DMS 273 (cell line): ENCODE measurements around the gene RNF145.
"Not testable (repeated sequence)": the region's sequence is repeated elsewhere in the genome, so short reads cannot be mapped to it uniquely, and the experiment has no call there.

Experiments used
- DNase-seq: peaks from one replicate; lab custom pipeline; 2025; ENCODE audit not compliant: unreplicated experiment; lab: John Stamatoyannopoulos, UW

RNF145 gene

GRCh38 chr5:159161361-159162214 is 47.8 kb downstream of the RNF145 start:
- no peak for DNase-seq

GRCh38 chr5:159158553-159159091 is 50.7 kb downstream of the RNF145 start:
- DNase-seq, result not testable (repeated sequence)

- DNase-seq, result no peak
These were observed 51.8 kb downstream of the RNF145 start for GRCh38 chr5:159157552-159157951.

DNA sequence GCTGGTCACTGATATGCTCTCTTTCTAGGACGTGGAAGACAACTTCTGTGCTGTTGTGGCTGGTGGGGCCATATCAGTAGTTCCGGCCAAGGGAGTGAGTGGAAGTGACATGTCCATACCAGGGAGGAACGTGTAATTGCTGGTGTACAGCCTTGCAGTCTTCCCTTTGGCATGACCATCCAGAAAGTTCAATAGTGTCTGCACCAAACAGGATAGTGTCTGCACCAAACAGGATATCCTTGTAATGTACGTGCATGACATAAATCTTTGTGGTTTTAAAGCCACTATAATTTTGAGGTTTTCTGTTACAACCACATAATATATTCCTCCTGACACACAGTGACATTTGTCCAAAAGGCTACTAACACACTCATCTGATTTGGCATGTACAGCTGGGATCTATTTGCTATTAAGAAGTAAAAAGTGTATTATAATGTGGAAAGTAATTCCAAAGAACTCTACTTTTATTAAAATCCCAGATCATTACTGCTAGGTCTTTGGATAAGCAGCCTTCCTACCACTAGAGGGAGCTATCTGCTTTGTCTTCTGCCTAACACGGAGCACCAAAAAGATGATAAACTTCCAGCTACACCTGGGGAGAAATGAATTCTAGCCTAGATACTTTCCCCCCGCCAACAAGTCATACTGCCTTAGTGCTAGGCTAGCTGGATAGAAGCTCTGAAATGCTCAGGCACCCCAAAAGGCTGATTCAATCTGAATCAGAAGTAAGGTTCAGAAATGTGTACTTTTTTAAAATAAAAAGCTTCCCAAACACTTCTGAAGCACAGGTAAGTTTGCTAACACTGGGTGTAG is 52.7 kb downstream of the RNF145 start:
- peak; percentile 83 for DNase-seq

- no peak for DNase-seq
These were observed 53.4 kb downstream of the RNF145 start for GRCh38 chr5:159155960-159156359.

GRCh38 chr5:159152876-159153275 is 56.5 kb downstream of the RNF145 start:
- no peak for DNase-seq

DNA sequence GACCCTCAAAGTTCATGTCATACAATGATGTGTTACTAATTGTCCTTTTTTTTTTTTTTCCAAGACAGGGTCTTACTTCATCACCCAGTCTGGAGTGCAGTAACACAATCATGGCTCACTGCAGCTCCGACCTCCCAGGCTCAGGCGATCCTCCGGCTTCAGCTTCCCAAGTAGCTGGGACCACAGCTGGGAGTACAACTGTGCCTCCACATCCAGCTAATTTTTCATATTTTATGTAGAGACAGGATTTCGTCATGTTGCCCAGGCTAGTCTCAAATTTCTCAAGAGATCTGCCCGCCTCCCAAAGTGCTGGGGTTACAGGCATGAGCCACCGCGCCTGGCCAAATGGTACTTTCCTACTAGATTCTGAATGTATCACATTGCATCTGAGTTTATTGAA is 60.3 kb downstream of the RNF145 start:
- no peak for DNase-seq

DNA sequence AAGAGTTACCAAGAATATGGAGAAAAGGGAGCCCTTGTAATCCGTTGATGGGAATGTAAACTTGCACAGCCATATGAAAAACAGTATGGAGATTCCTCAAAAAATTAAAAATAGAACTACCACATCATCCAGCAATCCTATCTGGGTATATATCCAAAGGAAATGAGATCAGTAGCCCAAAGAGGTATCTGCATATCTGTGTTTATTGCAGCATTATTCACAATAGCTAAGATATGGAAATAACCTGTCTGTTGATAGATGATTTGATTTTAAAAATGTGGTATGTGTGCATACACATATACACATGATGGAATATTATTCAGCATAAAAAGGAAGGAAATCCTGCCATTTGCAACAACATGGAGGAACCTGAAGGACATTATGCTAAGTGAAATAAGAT is 61.4 kb downstream of the RNF145 start:
- DNase-seq, result no peak

DNA sequence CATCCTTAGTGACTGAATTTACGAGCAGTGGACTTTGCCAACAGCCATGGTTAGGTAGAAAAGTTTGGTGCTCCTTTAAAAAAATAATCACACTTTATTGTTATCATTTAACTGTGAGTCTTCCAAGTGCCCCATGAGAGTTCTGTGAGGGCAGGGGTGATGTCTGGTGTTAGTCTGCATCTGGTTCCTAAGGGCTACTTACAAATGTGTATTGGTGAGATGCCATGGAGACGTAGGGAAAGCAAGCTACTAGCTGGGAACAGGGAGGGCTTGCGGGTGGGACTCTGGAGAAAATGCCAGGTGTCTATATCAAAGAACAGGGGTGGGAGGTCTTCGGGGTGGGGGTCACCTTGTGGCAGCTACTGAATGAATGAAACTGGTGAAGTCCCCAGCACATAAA is 62.5 kb downstream of the RNF145 start:
- no peak for DNase-seq

DNA sequence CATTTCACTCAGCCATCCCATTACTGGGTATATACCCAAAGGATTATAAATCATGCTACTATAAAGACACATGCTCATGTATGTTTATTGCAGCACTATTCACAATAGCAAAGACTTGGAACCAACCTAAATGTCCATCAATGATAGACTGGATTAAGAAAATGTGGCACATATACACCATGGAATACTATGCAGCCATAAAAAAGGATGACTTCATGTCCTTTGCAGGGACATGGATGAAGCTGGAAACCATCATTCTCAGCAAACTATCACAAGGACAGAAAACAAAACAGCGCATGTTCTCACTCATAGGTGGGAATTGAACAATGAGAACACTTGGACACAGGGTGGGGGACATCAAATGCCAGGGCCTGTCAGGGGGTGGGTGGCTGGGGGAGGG is 64.2 kb downstream of the RNF145 start:
- DNase-seq, result not testable (repeated sequence)

DNA sequence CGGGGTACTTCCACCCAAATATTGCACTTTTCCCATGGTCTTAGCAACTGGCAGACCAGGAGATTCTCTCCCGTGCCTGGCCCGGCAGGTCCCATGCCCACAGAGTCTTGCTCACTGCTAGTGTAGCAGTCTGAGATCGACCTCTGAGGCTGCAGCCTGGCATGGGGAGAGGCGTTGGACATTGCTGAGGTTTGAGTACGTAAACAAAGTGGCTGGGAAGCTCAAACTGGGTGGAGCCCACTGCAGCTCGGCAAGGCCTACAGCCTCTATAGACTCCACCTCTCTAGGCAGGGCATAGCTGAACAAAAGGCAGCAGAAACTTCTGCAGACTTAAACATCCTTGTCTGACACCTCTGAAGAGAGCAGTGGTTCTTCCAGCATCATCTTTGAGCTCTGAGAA is 69.6 kb downstream of the RNF145 start:
- DNase-seq, result no peak

DNA sequence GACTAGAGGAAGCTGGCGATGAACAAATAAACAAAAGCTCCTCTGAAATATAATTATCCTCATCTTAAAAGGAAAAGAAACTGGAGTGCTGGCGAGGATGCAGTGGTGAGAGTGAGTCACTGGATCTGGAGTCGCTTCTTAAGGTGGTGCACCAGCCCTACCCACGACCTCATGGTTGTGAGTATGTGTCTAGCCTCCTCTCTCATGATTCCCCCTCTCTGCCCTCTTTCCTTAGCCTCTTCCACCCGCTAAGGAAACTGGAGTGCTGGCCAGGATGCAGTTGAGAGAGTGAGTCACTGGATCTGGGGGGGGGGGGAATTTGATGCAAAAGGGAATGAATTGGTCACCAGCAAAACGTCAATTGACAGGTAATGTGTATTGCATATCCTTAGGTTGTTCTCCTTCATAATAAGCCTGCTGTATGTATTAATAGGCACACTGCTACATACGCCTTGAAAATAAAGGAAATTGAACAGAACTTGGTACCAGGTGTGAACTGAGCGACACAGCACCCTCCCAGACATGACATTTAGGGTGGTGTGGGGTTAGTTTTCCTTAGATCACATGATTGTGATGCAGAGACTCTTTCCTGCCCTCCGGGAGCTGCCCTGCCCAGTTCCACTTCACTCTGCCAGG is 73.3 kb downstream of the RNF145 start:
- no peak for DNase-seq

DNA sequence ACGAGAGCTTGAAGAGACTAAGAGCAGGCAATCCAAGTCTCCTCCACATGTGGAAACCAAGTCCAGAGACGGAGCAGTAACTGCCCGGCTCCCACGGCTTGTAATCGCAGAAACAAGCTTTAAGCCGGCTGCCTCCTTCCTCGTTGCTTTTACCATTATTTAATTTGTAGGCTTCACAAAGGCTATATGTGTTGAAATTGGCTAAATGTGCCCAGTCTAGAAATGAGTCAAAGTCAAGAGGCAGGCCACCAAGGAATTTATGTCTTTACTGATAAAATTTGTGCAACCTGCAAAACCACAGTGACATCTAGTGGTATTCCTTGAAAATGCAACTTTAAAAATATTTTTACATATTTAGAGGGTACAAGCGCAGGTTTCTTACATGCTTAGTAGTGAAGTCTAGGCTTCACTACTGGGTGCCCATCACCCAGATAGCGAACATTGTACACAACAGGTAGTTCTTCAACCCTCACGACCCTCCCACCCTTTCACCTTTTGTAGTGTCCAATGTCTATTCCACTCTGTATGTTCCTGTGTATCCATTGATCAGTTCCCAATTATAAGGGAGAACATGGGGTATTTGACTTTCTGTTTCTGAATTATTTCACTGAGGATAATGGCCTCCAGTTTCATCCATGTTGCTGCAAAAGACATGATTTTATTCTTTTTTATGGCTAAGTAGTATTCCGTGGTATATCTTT is 76.2 kb downstream of the RNF145 start:
- peak; percentile 76 for DNase-seq

DNA sequence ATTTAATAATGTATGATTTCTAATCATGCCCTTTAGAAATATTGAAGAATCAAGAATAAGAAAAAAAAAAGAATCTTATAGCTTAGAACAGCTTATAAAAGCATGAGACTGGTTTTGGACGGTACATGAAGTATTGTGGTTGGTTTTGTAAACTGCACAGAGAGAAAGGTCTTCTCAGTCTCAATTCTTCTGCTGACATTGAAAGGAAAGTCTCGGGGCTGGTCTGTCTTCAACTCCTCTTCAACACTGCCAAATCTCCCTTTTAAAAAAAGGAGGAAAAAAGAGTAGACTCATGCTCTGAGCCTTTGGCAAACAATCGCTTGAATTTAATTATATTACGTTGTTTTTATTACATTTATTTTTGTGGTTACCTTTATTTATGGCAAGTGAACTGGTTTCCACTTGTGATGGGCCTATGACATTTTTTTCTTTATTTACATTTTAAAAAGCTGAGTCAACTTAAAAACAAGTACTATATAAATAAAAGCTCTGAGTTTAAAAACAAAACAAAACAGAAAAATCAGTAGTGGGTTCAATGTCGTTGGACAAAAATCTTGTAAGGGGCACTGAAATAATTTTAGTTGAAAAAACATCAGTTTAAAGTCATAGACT is 76.8 kb downstream of the RNF145 start:
- DNase-seq, result no peak

DNA sequence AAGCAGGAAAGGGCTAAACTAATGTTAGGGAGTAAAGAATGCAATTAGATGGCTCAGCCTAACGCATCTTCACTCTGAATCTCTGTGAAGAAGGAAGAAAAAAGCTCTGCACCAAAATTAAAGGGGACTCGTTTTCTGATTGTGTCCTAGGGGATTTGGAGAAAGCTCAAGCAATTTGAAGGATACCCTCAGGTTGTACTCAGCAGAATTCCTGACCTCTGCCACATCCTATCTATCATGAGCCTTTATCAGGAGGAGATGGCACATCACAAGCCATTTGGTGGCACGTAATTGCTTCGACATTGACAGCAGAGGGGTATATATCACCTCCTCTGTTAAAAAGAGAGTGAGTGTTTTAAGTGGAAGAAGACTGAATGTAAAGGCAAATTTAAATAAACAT is 77.4 kb downstream of the RNF145 start:
- no peak for DNase-seq

DNA sequence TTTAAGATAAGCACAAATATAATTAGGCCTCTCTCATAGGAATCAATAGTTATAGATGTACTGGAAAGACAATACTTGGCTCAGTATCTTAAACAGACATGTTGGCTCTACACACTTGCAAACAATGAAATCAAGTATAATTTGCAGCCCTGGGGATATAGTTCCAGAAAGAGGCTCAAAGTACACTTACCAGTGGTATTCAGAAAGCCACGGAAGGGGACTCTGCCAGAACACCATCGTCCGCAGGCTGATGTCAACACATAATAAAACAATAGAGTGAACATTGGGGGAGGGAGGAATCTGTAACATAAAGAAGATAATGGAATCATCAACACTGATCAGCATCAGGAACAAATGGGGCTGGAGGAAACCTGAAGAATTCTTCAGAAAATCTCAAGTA is 78.5 kb downstream of the RNF145 start:
- DNase-seq, result no peak

DNA sequence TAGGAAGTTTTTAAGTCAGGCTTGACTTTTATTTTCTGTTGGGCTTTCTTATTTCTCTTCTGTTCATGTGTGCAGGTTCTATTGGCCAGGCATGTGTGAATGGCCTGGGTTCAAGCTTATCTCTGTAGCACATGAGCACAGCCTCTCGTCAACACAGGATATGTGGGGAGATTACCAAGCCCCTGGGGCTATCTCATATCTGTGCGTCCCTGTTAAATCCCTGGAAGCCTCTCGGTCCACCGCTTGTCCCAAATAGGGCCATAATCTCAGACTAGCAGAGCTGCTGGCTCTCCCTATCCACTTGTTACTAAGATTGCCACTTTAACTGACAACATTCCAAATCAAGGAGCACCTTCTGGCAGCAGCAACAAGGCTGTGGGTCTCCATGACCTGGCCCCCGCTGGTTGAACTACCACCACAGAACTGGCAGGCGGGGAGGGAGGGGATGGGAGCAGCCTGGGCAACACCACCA is 81.2 kb downstream of the RNF145 start:
- no peak for DNase-seq

GRCh38 chr5:159123700-159124099 is 85.7 kb downstream of the RNF145 start:
- DNase-seq, result no peak

DNA sequence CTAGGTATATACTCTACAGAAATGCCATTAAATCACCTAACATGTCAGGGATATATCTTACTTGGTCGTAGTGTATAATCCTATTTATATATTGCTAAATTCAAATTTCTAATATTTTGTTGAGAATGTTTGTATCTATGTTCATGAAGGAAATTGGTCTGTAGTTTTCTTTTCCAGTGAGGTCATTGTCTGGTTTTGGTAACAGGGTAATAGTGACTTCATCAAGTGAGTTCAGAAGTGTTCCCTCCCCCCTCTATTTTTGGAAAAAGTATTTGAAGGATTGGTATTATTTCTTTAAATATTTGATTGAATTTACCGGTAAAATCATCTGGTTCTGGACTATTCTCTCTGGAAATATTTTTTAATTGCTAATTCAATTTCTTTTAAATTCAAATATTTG is 86.2 kb downstream of the RNF145 start:
- no peak for DNase-seq

DNA sequence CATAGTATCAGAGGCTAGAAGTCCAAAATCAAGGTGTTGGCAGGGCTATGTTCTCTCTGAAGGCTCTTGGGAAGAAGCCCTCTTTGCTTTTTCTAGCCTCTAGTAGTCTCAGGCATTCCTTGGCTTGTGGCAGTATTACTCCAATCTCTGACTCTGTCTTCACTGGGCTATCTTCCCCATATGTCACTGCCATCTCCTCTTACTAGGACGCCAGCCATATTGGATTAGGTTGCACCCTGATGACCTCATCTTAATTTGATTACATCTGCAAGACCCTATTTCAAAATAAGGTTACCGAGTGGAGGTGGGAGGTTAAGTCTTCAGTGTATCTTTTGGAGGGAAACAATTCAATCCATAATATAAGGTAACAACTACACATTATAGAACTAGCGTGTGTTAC is 88.3 kb downstream of the RNF145 start:
- DNase-seq, result no peak
